Adrenal gland (tissue), 5 donors: Measurements from ENCODE around the gene RAD9A.

Experiments used
- CTCF ChIP-seq, 6 experiments: fragments of 450-650 bp in 4 of 6; fragments of 200-600 bp in 2 of 6; sonication (generic) in 1 of 6; IDR thresholded peaks; 1 replicate in 5 of 6; 2 replicates in 1 of 6; pipeline versions ENCODE4 v1.5.1 to v1.8.0; 2016 to 2021; ENCODE audit warnings: antibody characterized with exemption in 6 of 6, mild to moderate bottlenecking in 2 of 6, moderate library complexity in 1 of 6
- POLR2A ChIP-seq, 2 donors: fragments of 450-650 bp; IDR thresholded peaks; one replicate each; pipeline ENCODE4 v1.6.1; 2017; ENCODE audit warnings: antibody characterized with exemption in 2 of 2, mild to moderate bottlenecking in 2 of 2, moderate library complexity in 1 of 2
- donor health status: DM: no; HTN: no; CAD: no.

GRCh38 chr11:67375320-67376055 lies 16.3 kb upstream of the RAD9A start:
- TF ChIP-seq CTCF (IDR thresholded peaks at IDR 0.05) = no peak
- TF ChIP-seq POLR2A (IDR thresholded peaks at IDR 0.05) = no peak
